SU-DHL-6 (cell line): Measurements from ENCODE around the gene ZNF343.

Experiments
- CTCF ChIP-seq: fragments of 200-600 bp; sonication (generic); IDR thresholded peaks from one replicate; pipeline ENCODE4 v1.5.1; 2017; ENCODE audit warnings: antibody characterized with exemption, mild to moderate bottlenecking, low read length, moderate library complexity; ENCODE audit not compliant: insufficient read depth, poor library complexity, severe bottlenecking
- EZH2phosphoT487 ChIP-seq: fragments of 200-600 bp; sonication (generic), shearing (Covaris generic); conservative IDR thresholded peaks from 2 replicates; pipeline ENCODE4 v1.6.1; 2018; ENCODE audit warnings: mild to moderate bottlenecking, antibody characterized with exemption, low read length, moderate library complexity, mixed read lengths

GRCh38 chr20:2507875-2508630 is 662 bp downstream of the ZNF343 start:
- TF ChIP-seq CTCF (no peak), EZH2phosphoT487 (no peak)
